Dermis microvascular lymphatic vessel endothelial cell (primary cell): ENCODE results near the gene PPP1R7. TPM values are rescaled to one million over a fixed set of nuclear protein-coding genes. Genes with fewer than 3 reads are reported as not detected.
"Not testable (repeated sequence)": the region's sequence is repeated elsewhere in the genome, so short reads cannot be mapped to it uniquely, and the experiment has no call there.

Source experiments
- DNase-seq, 2 donors: peaks; one replicate each; pipeline versions ENCODE4 v3.0.0 to v3.0.0-alpha.2; 2010; ENCODE audit warnings: low read depth in 2 of 2
- total RNA-seq: library from RNA; depleted of rRNA; stranded (reverse); fragments of >200 nt; gene quantifications from 2 replicates; pipeline ENCODE4 v1.2.1, GENCODE V29; 2014

PPP1R7 gene
- total RNA-seq, 1 donor from 2014 or later, result 50.5 TPM

DNA sequence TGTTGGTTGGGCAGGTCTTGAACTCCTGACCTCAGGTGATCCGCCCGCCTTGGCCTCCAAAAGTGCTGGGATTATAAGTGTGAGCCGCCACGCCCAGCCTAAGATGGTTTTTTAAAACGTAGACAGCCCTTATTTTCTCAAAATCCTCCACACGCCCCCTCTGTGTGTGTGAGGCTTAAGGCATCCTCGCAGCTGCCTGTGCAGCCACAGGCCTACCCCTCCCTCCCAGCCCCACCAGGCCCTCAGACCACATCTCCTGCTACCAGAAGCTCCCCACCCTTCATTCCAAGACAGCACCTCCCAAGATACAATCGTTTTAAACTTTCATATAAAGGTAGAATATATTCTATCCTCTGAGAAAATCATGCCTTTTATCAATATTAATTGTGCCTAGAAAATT is 43.0 kb downstream of the PPP1R7 start:
- DNase-seq, result no peak

DNA sequence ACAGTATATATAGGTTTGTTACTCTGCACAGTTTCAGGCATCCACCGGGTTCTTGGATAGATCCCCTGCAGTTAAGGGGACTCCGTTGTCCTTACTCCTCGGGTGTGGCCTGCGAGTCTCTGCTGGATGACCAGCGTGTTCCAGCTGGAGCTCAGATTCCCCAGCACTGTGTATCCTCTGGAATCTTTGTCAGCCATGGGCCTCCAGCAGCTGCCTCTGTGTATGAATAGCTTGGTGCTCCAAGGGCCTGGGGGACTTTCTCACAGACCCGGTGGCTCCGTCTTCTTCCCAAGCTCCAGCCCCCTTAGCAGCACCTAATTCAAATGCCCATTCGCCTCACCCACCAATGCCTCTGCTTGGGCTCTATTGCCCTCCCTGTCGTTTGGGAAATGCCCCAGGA is 44.5 kb downstream of the PPP1R7 start:
- no peak for DNase-seq

DNA sequence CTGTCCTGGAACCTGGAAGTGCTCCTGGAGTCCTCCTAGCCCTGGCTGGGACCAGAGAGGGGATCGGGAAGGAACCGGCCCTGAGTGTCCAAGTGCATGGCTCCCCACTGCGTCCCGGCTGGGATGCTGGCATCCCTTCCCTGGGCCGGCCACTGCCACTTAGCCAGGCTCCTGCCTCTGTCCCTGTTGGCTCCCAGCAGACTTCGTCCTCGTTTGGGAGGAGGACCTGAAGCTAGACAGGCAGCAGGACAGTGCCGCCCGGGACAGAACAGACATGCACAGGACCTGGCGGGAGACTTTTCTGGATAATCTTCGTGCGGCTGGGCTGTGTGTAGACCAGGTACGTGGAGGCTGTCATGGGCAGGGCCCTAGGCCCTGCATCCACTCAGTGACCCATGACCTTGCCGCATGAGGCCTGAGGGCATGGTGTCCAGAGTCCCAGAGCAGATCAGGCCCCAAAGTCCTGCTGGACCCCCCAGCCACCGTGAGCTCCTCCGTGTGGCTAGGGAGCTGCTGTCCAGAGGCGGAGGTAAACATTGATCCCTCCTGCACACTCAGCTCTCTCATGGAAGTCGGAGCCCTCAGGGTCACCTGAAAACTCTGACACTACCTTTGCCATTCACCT is 45.4 kb downstream of the PPP1R7 start:
- no peak for DNase-seq

DNA sequence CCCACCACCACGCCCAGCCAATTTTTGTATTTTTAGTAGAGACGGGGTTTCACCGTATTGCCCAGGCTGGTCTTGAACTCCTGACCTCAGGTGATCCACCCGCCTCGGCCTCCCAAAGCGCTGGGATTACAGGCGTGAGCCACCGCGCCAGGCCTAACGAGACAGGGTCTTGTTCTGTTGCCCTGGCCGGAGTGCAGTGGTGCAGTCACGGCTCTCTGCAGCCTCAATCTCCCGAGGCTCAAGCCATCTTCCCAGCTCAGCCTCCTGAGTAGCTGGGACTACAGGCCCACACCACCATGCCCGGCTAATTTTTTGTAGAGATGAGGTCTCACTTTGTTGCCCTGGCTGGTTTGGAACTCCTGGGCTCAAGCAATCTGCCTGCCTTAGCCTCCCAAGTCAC is 47.0 kb downstream of the PPP1R7 start:
- not testable (repeated sequence) for DNase-seq

DNA sequence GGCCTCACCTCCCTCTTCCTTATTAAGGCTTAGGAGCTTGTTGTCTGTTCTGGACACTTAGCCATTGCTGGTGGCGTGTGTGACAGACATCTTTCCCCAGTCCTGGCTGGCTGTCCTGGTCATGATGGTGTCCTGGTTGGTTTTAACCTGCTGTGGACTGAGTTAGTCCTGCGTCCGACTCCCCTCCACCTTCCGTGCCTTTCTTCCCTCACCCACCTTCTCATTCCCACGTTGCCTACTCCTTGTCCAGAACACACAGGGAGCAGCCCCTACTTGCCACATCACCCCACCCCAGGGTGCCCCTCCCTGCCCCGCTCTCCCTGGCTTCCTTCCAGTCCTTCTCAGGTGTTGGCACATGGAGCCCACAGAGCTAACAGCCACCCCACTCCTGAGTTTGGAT is 47.7 kb downstream of the PPP1R7 start:
- DNase-seq, result no peak

DNA sequence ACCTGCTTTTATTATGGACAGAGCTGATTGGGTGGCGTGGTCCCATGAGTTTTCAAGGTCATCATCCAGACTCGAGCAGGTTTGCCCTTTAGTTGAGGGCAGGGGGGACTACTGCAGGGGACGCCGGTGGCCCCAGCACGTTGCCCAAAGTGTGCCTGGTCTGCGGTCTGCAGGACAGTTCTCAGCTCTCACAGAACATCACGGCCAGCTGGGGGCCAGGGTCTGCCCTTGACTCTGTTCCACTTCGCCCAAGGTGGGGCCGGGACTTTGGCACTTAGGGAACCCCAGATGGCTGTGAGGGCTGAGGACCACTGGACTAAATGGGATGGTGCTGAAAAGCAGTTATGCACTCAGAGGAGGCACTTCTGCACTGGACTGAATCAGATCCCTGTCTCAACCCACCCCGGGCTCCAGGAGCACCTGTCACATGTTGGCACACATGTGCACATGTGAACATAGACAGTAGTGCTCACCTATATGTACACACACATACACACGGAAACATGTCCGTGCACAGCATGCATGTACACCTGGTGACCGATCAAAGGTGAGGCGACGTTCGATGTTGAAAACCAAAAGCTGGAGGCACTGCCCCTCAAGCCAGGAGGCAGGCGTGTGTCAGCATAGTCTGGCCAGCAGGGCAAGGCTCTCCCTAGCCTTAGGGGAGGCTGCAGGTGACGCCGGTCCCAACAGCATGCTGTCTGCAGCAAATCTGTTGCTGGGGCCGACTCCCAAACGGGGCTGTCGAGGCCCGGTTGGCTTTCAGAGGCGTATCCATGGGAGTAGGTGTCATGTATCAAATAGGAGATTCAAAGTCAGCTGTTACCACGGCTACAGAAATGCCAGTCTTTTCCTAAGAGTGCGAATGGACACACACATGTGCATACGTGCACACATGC is 48.4 kb downstream of the PPP1R7 start:
- DNase-seq, result no peak

DNA sequence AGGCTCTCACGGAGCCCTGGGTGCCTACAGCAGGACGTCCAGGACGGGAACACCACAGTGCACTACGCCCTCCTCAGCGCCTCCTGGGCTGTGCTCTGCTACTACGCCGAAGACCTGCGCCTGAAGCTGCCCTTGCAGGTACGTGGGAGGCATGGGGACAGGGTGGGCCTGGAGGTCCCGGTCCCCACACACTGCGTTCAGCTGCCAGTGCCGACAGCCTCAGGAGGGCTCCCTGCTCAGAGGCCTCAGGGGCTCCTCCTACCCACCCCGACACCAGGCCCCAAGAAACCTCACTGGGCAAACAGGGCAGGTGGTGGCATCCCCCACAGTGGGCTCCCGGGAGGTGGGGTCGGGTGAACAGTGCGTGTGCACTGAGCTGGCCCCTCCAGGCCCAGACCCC is 49.0 kb downstream of the PPP1R7 start:
- no peak for DNase-seq

DNA sequence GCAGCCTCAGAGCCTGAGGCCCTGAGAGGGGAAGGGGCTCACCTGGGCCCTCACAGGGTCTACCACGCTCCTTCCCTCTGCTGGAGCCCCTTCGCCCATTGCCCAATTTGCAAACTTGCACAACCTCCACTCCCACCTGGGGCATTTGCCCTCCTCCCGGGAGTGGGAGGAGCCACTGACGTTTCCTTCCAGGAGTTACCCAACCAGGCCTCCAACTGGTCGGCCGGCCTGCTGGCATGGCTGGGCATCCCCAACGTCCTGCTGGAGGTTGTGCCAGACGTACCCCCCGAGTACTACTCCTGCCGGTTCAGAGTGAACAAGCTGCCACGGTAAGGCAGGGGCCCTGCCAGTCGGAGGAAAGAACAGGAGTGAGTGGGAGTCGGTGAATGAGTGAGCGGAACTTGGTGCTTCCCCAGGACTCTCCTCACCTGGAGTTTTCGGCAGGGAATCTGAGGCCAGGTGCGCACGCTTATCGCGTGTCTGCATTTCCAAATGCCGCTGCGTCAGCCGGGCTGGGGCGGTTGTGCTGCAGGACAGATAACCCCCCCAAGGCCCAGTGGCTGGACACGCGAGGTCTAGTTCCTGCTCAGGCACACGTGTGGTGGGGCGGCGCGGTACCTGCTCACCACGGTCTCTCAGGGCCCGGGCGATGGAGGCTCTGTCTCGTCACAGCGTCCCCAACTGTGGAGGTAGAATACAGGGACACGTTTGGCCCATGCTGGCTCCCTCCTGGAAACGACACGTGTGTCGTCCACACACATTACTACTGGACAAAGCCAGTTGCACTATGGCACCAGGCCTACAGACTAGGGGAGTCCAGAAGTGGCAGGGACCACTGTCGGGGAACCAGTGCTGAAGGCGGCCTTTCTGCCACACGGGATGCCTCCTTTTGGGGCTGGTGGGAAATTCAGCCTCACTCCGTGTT is 49.9 kb downstream of the PPP1R7 start:
- no peak for DNase-seq

DNA sequence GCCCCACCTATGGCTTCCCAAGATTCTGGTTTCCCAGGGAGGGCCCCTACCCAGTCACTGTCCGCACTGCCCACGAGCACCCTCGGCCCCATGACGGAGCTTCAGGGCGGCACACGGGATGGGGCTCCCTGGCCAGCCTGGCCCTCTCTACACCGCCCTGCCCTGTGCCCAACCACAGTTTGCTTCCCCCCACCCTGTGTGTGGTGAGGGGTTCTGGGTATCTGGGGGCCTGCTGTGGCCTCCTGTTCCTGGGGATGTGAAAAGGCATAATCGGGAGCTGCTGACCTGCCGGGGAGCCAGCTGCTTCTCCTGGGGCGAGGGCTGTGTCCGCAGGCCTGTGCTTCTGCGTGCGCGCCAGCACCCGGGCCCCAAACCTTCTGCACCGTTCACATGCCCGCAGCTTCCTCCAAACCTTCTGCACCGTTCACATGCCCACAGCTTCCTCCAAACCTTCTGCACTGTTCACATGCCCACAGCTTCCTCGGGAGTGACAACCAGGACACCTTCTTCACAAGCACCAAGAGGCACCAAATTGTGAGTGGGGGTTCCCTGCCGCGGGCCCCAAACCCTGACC is 50.6 kb downstream of the PPP1R7 start:
- no peak for DNase-seq

DNA sequence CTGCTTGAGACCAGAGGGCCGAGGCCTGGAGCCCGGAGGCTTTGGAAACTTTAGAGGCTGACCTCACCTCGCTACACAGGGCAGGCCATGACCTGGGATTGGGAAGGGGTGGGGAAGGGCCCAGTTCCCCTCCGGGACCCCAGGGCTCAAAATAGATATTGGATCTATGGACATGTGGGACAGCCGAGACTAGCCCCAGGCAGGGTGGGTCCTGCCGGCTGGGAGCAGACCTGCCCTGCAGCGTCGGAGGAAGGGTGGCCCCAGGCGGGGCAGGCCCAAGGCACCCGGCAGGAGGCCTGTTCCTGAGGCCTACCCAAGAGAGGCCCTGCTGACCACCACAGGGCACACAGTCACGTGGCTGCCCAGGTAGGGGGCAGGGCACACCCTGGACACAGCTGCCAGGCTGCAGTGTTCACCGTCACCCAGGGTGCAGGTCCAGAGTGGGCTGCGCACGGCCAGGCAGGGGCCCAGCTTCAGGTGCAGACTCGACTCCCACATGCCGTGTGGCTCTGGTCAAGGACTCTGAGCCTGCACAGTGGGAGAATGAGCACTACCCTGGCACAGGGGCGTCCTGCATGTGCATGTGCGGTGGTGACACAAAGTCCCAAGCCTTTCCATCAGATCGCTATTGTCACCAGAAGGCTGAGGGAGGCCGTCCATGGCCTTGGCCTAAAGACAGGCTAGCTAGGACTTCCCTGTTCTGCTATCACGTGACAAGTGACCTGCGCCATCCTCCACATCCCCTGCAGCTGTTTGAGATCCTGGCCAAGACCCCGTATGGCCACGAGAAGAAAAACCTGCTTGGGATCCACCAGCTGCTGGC is 51.4 kb downstream of the PPP1R7 start:
- no peak for DNase-seq

DNA sequence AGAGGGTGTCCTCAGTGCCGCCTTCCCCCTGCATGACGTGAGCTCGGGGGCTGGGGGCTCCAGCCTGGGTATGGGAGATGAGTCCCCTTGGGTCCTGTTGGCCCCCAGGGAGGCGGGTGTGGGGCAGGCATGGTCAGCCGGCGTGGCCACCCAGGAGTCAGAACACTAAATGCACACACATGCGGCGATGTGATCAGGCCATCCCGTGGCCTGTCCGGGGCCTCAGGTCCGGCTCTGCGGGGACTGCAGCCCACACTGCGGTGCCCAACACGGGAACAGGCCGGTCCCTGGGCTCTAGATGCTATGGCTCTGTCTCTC is 52.0 kb downstream of the PPP1R7 start:
- DNase-seq, result no peak

DNA sequence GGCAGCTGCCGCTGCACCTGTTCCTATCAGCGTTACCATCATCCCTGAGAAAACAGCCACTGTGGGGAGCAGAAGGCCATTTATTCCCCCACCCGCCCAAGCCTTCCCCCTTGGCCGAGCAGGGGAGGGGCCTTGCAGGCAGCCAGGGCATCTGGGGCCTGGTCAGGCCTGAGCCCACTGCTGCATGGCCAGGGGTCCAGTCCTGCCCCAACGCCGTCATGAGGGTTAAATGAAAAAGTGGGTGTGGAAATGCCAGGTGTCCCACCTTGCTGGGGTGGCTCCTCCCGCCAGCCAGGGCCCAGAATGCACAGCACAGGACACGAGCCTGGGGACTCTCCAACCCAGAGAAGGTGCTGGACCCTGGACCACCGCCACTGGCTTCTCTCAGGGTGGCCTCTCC is 52.4 kb downstream of the PPP1R7 start:
- no peak for DNase-seq

DNA sequence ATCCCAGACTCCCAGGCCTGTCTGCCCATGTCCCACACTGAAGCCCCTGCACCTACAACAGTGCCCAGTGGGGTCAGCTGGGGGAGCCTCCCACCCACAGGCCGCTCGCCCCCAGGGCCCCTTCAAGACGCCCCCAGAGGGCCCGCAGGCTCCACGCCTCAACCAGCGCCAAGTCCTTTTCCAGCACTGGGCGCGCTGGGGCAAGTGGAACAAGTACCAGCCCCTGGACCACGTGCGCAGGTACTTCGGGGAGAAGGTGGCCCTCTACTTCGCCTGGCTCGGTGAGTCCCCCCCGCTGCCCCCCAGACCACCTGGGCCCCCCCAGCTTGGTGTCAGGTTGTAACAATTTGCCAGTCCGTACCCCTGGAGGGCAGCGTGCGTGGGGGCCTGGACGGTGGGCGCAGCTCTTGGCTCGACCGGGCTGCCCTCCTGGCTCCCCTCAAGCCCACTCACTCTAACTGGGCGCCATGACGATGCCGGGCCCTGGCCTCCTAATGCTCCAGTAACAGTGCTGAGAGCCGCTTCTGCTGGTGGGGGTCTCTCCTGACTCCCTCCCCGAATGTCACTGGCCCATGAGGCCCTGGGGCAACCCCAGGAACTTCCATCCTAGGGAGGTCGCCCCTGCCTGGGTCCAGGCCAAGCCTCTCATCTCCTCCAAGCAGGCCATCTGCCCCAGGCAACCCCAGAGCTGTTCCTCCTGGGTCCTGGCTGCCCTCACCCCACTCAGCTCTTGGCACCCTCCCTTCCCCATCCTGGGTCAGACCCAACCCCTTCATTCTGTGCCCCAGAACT is 53.1 kb downstream of the PPP1R7 start:
- DNase-seq, result no peak

DNA sequence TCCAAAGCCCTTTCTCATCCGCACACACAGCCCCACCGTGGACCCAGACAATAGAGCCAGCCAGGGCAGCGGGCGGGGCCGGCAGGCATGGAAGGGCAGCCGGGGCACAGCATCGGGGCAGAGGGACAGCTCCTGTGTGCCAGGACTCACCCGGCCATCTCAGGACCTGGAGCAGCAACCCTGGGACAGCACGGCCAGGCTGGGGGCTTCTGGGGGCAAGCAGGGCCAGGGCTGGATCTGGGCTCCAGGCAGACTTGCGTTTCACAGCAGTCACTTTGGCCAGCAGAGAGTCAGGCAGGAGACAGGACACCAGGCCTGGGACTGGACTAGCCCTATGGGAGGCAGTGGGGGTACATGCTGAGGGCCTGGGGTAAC is 53.7 kb downstream of the PPP1R7 start:
- no peak for DNase-seq

DNA sequence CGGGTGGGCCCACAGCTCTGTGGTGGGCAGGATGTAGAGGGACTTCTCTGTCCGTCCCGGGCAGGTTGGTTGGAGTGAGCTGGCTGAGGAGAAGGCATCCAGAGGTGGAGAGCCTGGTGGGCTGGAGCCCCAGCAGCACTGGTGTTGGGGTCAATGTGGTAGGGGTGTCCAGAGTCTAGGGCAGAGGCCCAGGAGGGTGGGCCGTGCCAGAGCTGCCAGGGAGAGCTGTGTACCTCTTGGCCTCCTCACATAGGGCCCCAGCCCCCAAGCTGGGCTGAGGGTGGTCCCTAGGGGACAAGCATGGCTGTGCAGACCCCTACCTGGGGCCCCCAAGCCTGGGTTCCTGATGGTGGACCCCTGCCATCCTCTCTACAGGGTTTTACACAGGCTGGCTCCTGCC is 54.2 kb downstream of the PPP1R7 start:
- no peak for DNase-seq

DNA sequence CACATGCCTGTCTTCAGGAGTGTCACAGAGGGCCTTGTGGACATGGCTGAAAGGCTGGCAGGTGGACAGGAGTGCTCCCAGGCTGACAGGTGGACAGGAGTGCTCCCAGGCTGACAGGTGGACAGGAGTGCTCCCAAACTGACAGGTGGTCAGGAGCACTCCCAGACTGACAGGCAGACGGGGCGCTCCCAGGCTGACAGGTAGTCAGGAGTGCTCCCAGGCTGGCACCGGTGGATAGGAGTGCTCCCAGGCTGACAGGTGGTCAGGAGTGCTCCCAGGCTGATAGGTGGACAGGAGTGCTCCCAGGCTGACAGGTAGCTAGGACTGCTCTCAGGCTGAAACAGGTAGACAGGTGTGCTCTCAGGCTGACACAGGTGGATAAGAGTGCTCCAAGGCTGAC is 54.8 kb downstream of the PPP1R7 start:
- DNase-seq, result no peak

DNA sequence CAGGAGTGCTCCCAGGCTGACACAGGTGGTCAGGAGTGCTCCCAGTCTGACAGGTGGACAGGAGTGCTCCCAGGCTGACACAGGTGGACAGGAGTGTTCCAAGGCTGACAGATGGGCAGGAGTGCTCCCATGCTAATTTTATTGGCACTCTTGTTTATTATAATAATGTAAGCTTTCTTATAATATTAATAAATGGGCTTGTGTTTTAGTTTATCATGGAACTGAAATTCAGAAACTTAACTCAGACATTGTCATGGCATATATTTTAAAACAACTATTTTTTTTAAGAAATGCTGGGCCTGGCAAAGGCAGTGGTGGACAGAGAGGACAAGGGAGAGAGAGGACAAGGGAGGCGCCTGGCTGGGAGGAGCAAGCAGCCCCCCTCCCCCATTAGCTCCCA is 56.9 kb downstream of the PPP1R7 start:
- DNase-seq, result no peak

DNA sequence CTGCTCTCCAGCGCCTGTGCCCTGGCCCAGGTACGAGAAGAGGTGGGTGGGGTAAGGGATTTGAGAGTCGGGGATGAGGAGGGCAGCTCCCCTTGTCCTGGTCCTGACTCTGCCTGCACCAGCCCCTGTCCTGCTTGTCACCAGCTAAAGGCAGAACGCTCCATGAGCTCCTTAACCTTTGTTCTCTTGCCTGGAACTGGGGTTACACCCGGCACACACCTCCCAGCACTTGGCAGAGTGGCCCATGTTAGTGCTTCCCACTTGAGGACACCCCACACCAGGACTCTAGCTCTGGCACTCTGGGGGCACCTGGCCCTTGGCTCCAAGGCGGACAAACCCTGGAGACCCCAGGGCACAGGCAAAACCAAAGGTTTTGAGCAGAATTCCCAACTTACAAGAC is 57.4 kb downstream of the PPP1R7 start:
- DNase-seq, result no peak

DNA sequence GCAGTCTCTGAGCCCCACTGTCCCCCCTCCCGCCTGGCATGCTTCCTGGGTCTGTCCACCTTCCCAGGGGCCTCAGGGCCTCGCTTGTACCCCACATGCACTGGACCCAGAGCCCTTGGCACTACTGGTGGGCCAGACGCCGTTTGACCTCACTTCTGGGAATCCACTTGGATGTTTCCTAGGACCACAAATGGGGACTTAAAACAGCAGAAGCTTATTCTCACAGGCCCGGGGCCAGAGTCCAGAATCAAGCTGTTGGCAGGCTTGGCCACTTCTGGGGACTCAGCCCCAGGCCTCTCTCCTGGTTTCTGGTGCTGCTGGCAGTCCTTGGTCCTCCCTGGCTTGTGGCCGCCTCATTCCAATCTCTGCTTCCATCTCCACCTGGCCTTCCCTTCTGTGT is 57.8 kb downstream of the PPP1R7 start:
- DNase-seq, result no peak

DNA sequence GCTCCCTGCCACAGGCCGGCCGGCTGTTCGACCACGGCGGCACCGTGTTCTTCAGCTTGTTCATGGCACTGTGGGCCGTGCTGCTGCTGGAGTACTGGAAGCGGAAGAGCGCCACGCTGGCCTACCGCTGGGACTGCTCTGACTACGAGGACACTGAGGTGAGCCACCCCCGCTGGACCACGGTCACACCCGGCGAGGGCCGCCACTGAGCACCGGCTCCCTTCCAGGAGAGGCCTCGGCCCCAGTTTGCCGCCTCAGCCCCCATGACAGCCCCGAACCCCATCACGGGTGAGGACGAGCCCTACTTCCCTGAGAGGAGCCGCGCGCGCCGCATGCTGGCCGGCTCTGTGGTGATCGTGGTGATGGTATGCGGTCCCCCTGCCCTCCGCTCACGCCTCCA is 59.0 kb downstream of the PPP1R7 start:
- DNase-seq, result no peak
